Renal cortex interstitium (tissue), 11 donors: ENCODE results near the gene C4orf51. TPM values are rescaled to one million over a fixed set of nuclear protein-coding genes. Genes with fewer than 3 reads are reported as not detected.
A peak's percentile ranks its signal among the peaks of the same experiment; 100 is the strongest.

Source experiments
- DNase-seq, 11 donors: peaks; one replicate each; pipeline ENCODE4 v3.0.0-alpha.2; 2013; ENCODE audit warnings: low read depth in 9 of 11, low spot score in 4 of 11; ENCODE audit errors: extremely low read depth in 1 of 11
- polyA plus RNA-seq, 3 donors: library from polyadenylated mRNA; unstranded; fragments of 120-200 nt; gene quantifications; one replicate each; pipeline ENCODE4 v1.2.1, GENCODE V29; 2013; ENCODE audit not compliant: insufficient read length in 3 of 3

C4orf51 gene
- polyA plus RNA-seq, 3 donors: not detected

GRCh38 chr4:145735827-145736226 lies 55.9 kb downstream of the C4orf51 start:
- no peak for DNase-seq

- no peak for DNase-seq
Measured at GRCh38 chr4:145736241-145736831, 56.4 kb downstream of the C4orf51 start.

GRCh38 chr4:145739845-145740244 lies 59.9 kb downstream of the C4orf51 start:
- peak in 1 of 11 donors; percentile 67 for DNase-seq

GRCh38 chr4:145740806-145741205 lies 60.9 kb downstream of the C4orf51 start:
- no peak for DNase-seq

GRCh38 chr4:145743641-145744040 lies 63.7 kb downstream of the C4orf51 start:
- no peak for DNase-seq

GRCh38 chr4:145755802-145756201 lies 75.9 kb downstream of the C4orf51 start:
- DNase-seq: no peak

- DNase-seq: no peak
Measured at GRCh38 chr4:145756244-145756643, 76.3 kb downstream of the C4orf51 start.

GRCh38 chr4:145757188-145757587 lies 77.2 kb downstream of the C4orf51 start:
- DNase-seq: no peak

GRCh38 chr4:145760176-145760575 lies 80.2 kb downstream of the C4orf51 start:
- no peak for DNase-seq

GRCh38 chr4:145760961-145761929 lies 81.3 kb downstream of the C4orf51 start:
- no peak for DNase-seq

GRCh38 chr4:145762719-145763118 lies 82.8 kb downstream of the C4orf51 start:
- no peak for DNase-seq

- no peak for DNase-seq
Measured at GRCh38 chr4:145763399-145763798, 83.5 kb downstream of the C4orf51 start.

- no peak for DNase-seq
Measured at GRCh38 chr4:145766273-145766672, 86.3 kb downstream of the C4orf51 start.

GRCh38 chr4:145769450-145770037 lies 89.6 kb downstream of the C4orf51 start:
- DNase-seq: no peak

- DNase-seq: no peak
Measured at GRCh38 chr4:145770124-145770523, 90.2 kb downstream of the C4orf51 start.

GRCh38 chr4:145772347-145772746 lies 92.4 kb downstream of the C4orf51 start:
- DNase-seq: no peak

- DNase-seq: no peak
Measured at GRCh38 chr4:145773581-145774234, 93.8 kb downstream of the C4orf51 start.

GRCh38 chr4:145774473-145774872 lies 94.5 kb downstream of the C4orf51 start:
- no peak for DNase-seq

GRCh38 chr4:145775406-145775805 lies 95.5 kb downstream of the C4orf51 start:
- DNase-seq: no peak

GRCh38 chr4:145776208-145776607 lies 96.3 kb downstream of the C4orf51 start:
- no peak for DNase-seq
